Stomach (tissue), 4 donors: ENCODE data around the gene ROBO1.

Source experiments
- CTCF ChIP-seq, 7 experiments: fragments of 450-650 bp in 4 of 7; fragments of 200-600 bp in 3 of 7; sonication (generic) in 3 of 7; IDR thresholded peaks; one replicate each; pipeline ENCODE4 v1.5.1; 2016 to 2019; ENCODE audit warnings: antibody characterized with exemption in 7 of 7, control low read depth in 2 of 7, mild to moderate bottlenecking in 1 of 7
- EP300 ChIP-seq: sonication (generic); formaldehyde crosslinking; IDR thresholded peaks from one replicate; pipeline ENCODE4 v1.6.1; 2017; ENCODE audit warnings: antibody characterized with exemption
- POLR2A ChIP-seq, 4 donors: fragments of 450-650 bp; IDR thresholded peaks; one replicate each; pipeline ENCODE4 v1.6.1; 2016; ENCODE audit warnings: antibody characterized with exemption in 4 of 4, control low read depth in 2 of 4, mild to moderate bottlenecking in 1 of 4, moderate library complexity in 1 of 4
- POLR2AphosphoS5 ChIP-seq, 3 donors: sonication (generic); formaldehyde crosslinking; IDR thresholded peaks; one replicate each; pipeline ENCODE4 v1.6.1; 2016; ENCODE audit warnings: antibody characterized with exemption in 3 of 3

GRCh38 chr3:79396595-79396994 lies 371.2 kb downstream of the ROBO1 start:
- no peak for TF ChIP-seq CTCF (IDR thresholded peaks at IDR 0.05)
- no peak for TF ChIP-seq POLR2AphosphoS5 (IDR thresholded peaks at IDR 0.05)
- no peak for TF ChIP-seq EP300
- no peak for TF ChIP-seq POLR2A (IDR thresholded peaks at IDR 0.05)
